HFF-Myc (cell line): Measurements from ENCODE around the gene CIBAR2.
"Not testable (repeated sequence)": the region's sequence is repeated elsewhere in the genome, so short reads cannot be mapped to it uniquely, and the experiment has no call there.

Source experiments
- DNase-seq: peaks from one replicate; pipeline ENCODE4 v3.0.0-alpha.2; 2011; ENCODE audit warnings: low read depth; ENCODE audit errors: extremely low read depth
- H3K4me3 ChIP-seq: replicated peaks from 2 replicates; pipeline ENCODE4 v1.5.1; 2011; ENCODE audit warnings: low read depth, mild to moderate bottlenecking, control low read depth, low read length
- CTCF ChIP-seq: IDR thresholded peaks from 2 replicates; pipeline ENCODE4 v1.5.1; 2012; ENCODE audit warnings: mild to moderate bottlenecking, low read depth, low read length, control low read depth; ENCODE audit errors: missing control alignments

CIBAR2 gene

GRCh38 chr16:85123891-85124635 lies 11.8 kb upstream of the CIBAR2 start:
- TF ChIP-seq CTCF = no peak
- no peak overlapping the region for H3K4me3 ChIP-seq
- no peak for DNase-seq

DNA sequence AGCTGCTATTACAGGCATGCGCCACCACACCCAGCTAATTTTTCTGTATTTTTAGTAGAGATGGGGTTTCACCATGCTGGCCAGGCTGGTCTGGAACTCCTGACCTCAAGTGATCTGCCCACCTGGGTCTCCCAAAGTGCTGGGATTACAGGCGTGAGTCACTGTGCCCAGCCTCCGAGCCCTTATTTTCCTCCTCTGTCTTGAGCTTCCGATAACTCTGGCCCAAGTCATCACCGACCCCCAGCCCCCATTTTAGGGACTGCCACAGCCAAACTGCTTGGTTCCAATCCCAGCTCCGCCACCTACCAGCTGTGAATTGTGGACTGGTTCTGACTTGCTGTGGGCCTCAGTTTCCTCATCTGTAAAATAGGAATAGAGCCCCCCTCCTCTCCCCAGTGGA lies 11.2 kb upstream of the CIBAR2 start:
- H3K4me3 ChIP-seq, DNase-seq: not testable (repeated sequence)

DNA sequence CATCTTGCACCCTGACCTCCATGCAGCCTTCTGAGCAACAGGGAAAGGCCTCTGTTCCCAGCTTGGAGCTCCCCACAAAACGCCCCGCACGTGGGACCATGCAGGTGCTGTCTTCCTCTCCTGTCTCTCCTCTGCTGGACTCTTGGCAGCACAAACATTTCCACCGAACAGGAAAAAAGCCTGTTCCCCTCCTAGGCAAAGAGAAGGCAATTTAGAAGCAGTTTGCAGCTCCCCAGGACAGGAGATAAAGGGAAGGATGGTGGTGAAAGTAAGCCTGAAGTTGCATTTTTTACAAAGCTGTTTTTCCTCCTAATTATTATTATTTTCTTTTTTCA lies 7.7 kb upstream of the CIBAR2 start:
- H3K4me3 ChIP-seq = no peak overlapping the region

DNA sequence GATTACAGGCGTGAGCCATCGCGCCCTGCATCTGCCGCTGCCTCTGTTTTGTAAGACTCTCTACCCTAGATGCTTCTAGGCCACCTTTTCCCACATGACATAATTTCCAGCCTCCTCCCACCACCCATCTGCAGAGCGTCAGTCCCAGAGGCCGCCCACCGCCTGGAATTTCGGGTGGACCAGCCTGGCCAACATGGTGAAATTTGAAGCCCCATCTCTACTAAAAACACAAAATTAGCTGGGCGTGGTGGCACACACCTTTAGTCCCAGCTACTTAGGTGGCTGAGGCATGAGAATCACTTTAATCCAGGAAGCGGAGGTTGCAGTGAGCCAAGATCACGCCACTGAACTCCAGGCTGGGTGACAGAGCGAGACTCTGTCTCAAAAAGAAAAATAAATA lies 5.1 kb upstream of the CIBAR2 start:
- no peak for DNase-seq
- H3K4me3 ChIP-seq = no peak overlapping the region
- TF ChIP-seq CTCF = no peak

More for the DNA sequence above, 7.7 kb upstream of the CIBAR2 start:
- no peak for DNase-seq
- no peak for TF ChIP-seq CTCF

- peak; percentile 97 for TF ChIP-seq CTCF
- no peak for DNase-seq
- H3K4me3 ChIP-seq = no peak overlapping the region
Measured at GRCh38 chr16:85114909-85115567, 2.8 kb upstream of the CIBAR2 start.

GRCh38 chr16:85113913-85114312 lies 1.6 kb upstream of the CIBAR2 start:
- no peak for DNase-seq
- TF ChIP-seq CTCF = no peak
- no peak overlapping the region for H3K4me3 ChIP-seq

GRCh38 chr16:85113168-85113733 lies 979 bp upstream of the CIBAR2 start:
- no peak for TF ChIP-seq CTCF
- no peak for DNase-seq
- H3K4me3 ChIP-seq = no peak overlapping the region
